Keratinocyte (primary cell): ENCODE measurements around the gene CLSTN1.

Source experiments
- CTCF ChIP-seq, 3 experiments: IDR thresholded peaks in 1 of 3; conservative IDR thresholded peaks in 1 of 3; optimal IDR thresholded peaks in 1 of 3; 2 replicates in 2 of 3; 3 replicates in 1 of 3; pipeline versions ENCODE3 to v1.5.1; 2011; ENCODE audit warnings: low read length in 3 of 3, mild to moderate bottlenecking in 3 of 3, moderate library complexity in 2 of 3, control low read depth in 1 of 3, inconsistent platforms in 1 of 3; ENCODE audit not compliant: insufficient read depth in 2 of 3; ENCODE audit errors: extremely low read depth in 1 of 3
- EZH2 ChIP-seq: IDR thresholded peaks from one replicate; pipeline ENCODE4 v1.6.1; 2012; ENCODE audit warnings: inconsistent platforms, mild to moderate bottlenecking, low read length, moderate library complexity

GRCh38 chr1:9872430-9873165 lies 48.8 kb upstream of the CLSTN1 start:
- TF ChIP-seq CTCF (optimal IDR thresholded peaks at IDR 0.05 in 1 of 3, IDR thresholded peaks at IDR 0.05 in 1 of 3, conservative IDR thresholded peaks at IDR 0.05 in 1 of 3; ENCODE audit: extremely low read depth in 1 of 3, insufficient read depth in 2 of 3, low read length in 3 of 3) = no peak
- TF ChIP-seq EZH2 = no peak
